Endothelial cell of umbilical vein (primary cell): Measurements from ENCODE around the gene CH25H.

ENCODE experiments used
- EZH2 ChIP-seq: IDR thresholded peaks from 2 replicates; pipeline ENCODE4 v1.6.1; 2012; ENCODE audit warnings: borderline replicate concordance, low read depth, mild to moderate bottlenecking, moderate library complexity, low read length, inconsistent platforms; ENCODE audit not compliant: severe bottlenecking
- FOS ChIP-seq: IDR thresholded peaks from 2 replicates; pipeline ENCODE4 v1.6.1; 2011; ENCODE audit warnings: mild to moderate bottlenecking, low read length, moderate library complexity, borderline replicate concordance; ENCODE audit not compliant: insufficient read depth
- GATA2 ChIP-seq: IDR thresholded peaks from 2 replicates; pipeline ENCODE4 v1.7.0; 2011; ENCODE audit warnings: low read depth, mild to moderate bottlenecking, moderate library complexity, mixed read lengths, low read length; ENCODE audit not compliant: insufficient read length, insufficient read depth
- JUN ChIP-seq: IDR thresholded peaks from 2 replicates; pipeline ENCODE4 v1.6.1; 2011; ENCODE audit warnings: borderline replicate concordance, low read depth; ENCODE audit not compliant: insufficient read length, insufficient read depth
- POLR2A ChIP-seq: IDR thresholded peaks from 2 replicates; pipeline ENCODE4 v1.6.1; 2012; ENCODE audit warnings: low read depth, mild to moderate bottlenecking, control low read depth, low read length
- POLR2AphosphoS5 ChIP-seq: IDR thresholded peaks from 2 replicates; pipeline ENCODE4 v1.6.1; 2012; ENCODE audit warnings: low read depth, mild to moderate bottlenecking, control low read depth, low read length, moderate library complexity; ENCODE audit not compliant: insufficient read depth
- TF ChIP-seq, protein P1 (sequence below), 2 donors: IDR thresholded peaks; 1 replicate in 1 of 2; 2 replicates in 1 of 2; pipeline ENCODE4 v1.5.1; 2011; ENCODE audit warnings: low read length in 2 of 2, mild to moderate bottlenecking in 2 of 2, moderate library complexity in 2 of 2, control low read depth in 1 of 2, inconsistent platforms in 1 of 2, low read depth in 1 of 2; ENCODE audit not compliant: insufficient read depth in 1 of 2; ENCODE audit errors: extremely low read depth in 1 of 2
- TF ChIP-seq, protein P2 (sequence below): IDR thresholded peaks from 2 replicates; pipeline ENCODE4 v1.6.1; 2011; ENCODE audit not compliant: insufficient read depth, insufficient read length

DNA sequence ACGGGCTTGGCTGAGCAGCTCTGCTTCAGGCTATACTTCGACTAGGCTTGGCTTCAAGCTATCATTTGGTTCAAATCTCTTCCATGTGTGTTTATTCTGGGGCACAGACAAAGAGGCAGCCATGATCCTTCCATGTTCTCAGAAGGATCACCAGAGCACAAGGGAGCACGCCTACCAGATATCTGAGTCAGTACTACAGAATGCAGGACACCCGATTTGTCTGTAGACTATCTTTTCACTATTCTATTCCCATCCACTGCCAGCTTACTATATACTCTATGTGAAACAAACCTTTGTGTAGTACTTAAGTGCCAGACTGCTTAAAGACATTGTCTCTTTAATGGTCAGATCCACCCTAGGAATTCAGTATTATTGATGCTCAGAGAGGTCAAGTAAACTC lies 35.1 kb downstream of the CH25H start:
- TF ChIP-seq, protein P1, sequence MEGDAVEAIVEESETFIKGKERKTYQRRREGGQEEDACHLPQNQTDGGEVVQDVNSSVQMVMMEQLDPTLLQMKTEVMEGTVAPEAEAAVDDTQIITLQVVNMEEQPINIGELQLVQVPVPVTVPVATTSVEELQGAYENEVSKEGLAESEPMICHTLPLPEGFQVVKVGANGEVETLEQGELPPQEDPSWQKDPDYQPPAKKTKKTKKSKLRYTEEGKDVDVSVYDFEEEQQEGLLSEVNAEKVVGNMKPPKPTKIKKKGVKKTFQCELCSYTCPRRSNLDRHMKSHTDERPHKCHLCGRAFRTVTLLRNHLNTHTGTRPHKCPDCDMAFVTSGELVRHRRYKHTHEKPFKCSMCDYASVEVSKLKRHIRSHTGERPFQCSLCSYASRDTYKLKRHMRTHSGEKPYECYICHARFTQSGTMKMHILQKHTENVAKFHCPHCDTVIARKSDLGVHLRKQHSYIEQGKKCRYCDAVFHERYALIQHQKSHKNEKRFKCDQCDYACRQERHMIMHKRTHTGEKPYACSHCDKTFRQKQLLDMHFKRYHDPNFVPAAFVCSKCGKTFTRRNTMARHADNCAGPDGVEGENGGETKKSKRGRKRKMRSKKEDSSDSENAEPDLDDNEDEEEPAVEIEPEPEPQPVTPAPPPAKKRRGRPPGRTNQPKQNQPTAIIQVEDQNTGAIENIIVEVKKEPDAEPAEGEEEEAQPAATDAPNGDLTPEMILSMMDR (IDR thresholded peaks at IDR 0.05; ENCODE audit: extremely low read depth in 1 of 2, insufficient read depth in 1 of 2, low read depth in 1 of 2, low read length in 2 of 2): no peak
- TF ChIP-seq EZH2 (no peak), POLR2A (no peak), GATA2 (no peak), POLR2AphosphoS5 (no peak), JUN (no peak), FOS (no peak)
- TF ChIP-seq, protein P2, sequence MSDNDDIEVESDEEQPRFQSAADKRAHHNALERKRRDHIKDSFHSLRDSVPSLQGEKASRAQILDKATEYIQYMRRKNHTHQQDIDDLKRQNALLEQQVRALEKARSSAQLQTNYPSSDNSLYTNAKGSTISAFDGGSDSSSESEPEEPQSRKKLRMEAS: no peak
